A673 (cell line): ENCODE results near the gene MTG2.

ENCODE experiments used
- CTCF ChIP-seq: fragments of 300-800, 200-600 bp; sonication (generic); conservative IDR thresholded peaks from 2 replicates; pipeline ENCODE4 v1.5.1; 2017; ENCODE audit warnings: low read depth, mild to moderate bottlenecking, antibody characterized with exemption, low read length, moderate library complexity, mixed read lengths
- EZH2 ChIP-seq: fragments of 200-600 bp; sonication (generic); IDR thresholded peaks from 2 replicates; pipeline ENCODE4 v1.6.1; 2017; ENCODE audit warnings: borderline replicate concordance, low read depth, mild to moderate bottlenecking, mixed read lengths, antibody characterized with exemption, low read length; ENCODE audit not compliant: poor library complexity, severe bottlenecking

GRCh38 chr20:62157387-62158087 is 25.3 kb upstream of the MTG2 start:
- TF ChIP-seq CTCF (no peak), EZH2 (no peak)
